Peyer's patch (tissue), 4 donors: Measurements from ENCODE around the gene RNF123.

Experiments used
- POLR2A ChIP-seq, 2 donors: fragments of 450-650 bp; IDR thresholded peaks; one replicate each; pipeline ENCODE4 v1.5.1; 2017; ENCODE audit warnings: antibody characterized with exemption in 2 of 2, mild to moderate bottlenecking in 2 of 2, moderate library complexity in 2 of 2
- TF ChIP-seq, protein P1 (sequence below), 6 experiments: fragments of 450-650 bp in 4 of 6; fragments of 200-600 bp in 2 of 6; sonication (generic) in 1 of 6; IDR thresholded peaks; one replicate each; pipeline ENCODE4 v1.5.1; 2017 to 2019; ENCODE audit warnings: antibody characterized with exemption in 6 of 6, mild to moderate bottlenecking in 3 of 6, moderate library complexity in 1 of 6

DNA sequence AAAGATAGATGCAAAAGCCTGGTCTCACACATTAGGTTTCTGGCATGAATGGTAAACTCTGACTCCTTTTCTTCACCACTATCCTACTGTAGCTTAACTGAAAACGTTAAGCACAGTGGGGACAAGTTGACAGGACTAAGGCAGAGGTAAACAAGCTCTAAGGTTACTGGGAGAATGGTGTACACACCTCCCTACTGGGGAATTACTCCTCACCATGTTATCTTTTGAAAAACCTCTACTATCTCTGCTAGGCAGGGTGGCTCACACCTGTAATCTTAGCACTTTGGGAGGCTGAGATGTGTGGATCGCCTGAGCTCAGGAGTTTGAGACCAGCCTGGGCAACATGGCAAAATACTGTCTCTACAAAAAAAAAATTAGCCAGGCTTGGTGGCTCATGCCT is 67.8 kb downstream of the RNF123 start:
- TF ChIP-seq, protein P1, sequence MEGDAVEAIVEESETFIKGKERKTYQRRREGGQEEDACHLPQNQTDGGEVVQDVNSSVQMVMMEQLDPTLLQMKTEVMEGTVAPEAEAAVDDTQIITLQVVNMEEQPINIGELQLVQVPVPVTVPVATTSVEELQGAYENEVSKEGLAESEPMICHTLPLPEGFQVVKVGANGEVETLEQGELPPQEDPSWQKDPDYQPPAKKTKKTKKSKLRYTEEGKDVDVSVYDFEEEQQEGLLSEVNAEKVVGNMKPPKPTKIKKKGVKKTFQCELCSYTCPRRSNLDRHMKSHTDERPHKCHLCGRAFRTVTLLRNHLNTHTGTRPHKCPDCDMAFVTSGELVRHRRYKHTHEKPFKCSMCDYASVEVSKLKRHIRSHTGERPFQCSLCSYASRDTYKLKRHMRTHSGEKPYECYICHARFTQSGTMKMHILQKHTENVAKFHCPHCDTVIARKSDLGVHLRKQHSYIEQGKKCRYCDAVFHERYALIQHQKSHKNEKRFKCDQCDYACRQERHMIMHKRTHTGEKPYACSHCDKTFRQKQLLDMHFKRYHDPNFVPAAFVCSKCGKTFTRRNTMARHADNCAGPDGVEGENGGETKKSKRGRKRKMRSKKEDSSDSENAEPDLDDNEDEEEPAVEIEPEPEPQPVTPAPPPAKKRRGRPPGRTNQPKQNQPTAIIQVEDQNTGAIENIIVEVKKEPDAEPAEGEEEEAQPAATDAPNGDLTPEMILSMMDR (IDR thresholded peaks at IDR 0.05): no peak
- no peak for TF ChIP-seq POLR2A (IDR thresholded peaks at IDR 0.05)
